Stimulated activated naive CD8-positive, alpha-beta T cell treated with anti-CD3 and anti-CD28 coated beads, Interleukin-15, amount 100 ng/mL, for 72 hours (primary cell): ENCODE measurements around the gene C4orf54.

ENCODE experiments used
- ATAC-seq: fragments of 150-1000 bp; cut with Tn5 transposase; 2 replicates; pipeline ENCODE4 v1.10.0; 2021; ENCODE audit warnings: mild to moderate bottlenecking, moderate library complexity
- DNase-seq, 2 donors: peaks; one replicate each; pipeline ENCODE4 v3.0.0; 2021 to 2022
- H3K27ac Mint-ChIP-seq, 2 donors: one replicate each; pipeline ENCODE4 v1.8.0; 2022; ENCODE audit warnings: mild to moderate bottlenecking in 2 of 2, mixed read lengths in 2 of 2, moderate library complexity in 2 of 2
- H3K27me3 Mint-ChIP-seq: one replicate; pipeline ENCODE4 v1.8.0; 2022; ENCODE audit warnings: mixed read lengths
- H3K4me1 Mint-ChIP-seq: one replicate; pipeline ENCODE4 v1.8.0; 2022; ENCODE audit warnings: mild to moderate bottlenecking, mixed read lengths
- H3K4me3 Mint-ChIP-seq, 2 donors: one replicate each; pipeline ENCODE4 v1.8.0; 2022; ENCODE audit warnings: mild to moderate bottlenecking in 2 of 2, mixed read lengths in 2 of 2, moderate library complexity in 1 of 2
- H3K9me3 Mint-ChIP-seq, 2 donors: one replicate each; pipeline ENCODE4 v1.8.0; 2022; ENCODE audit warnings: mixed read lengths in 2 of 2

The C4orf54 gene

DNA sequence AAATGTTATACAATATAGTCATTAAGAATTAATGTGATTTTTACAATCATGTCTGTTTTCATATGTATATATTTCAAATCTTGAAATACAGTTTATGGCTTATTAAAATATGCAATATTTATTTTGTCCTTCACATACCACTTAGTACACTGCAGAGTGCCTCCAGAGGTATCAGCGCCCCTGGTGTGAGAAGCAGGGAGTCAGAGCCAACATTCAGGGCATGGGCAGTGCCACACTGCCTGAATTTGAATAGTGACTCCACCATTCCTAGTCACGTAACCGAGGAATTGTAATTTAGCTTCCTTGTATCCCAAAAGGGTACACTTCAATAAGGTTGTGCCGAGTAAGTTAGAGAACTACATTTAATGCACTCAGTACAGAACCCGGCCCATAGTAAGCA, 4.3 kb upstream of the C4orf54 start:
- H3K27me3 Mint-ChIP-seq, result peaks cover 14% of the 10 kb centered on the region
- no peak for ATAC-seq
- no peak overlapping the region for H3K27ac Mint-ChIP-seq
- no peak for DNase-seq
- no peaks in the 10 kb centered on the region for H3K4me1 Mint-ChIP-seq
- H3K9me3 Mint-ChIP-seq, result no peaks in the 10 kb centered on the region
- no peak overlapping the region for H3K4me3 Mint-ChIP-seq

DNA sequence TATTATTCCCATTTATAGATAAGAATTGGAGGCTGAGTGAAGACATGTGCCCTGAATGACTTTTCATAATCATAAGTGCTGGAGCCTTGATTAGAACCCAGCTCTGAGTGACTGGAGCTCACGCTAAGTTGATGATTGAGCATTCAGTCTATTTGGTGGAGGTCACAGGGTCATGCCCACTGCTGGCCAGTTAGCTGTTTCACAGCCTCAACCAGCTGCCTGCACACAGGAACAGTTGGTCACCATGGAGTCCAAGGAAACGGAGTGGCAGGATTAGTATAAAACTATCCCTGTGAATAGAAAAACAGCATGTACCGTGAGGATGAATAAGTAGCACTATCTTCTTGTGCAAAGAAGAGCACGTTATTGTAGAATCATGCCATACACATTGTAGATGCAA, 1.0 kb upstream of the C4orf54 start:
- DNase-seq, result no peak
- no peak for ATAC-seq
- H3K27ac Mint-ChIP-seq, result no peak overlapping the region
- no peaks in the 10 kb centered on the region for H3K4me1 Mint-ChIP-seq
- H3K9me3 Mint-ChIP-seq, result no peaks in the 10 kb centered on the region
- peaks cover 9% of the 10 kb centered on the region for H3K27me3 Mint-ChIP-seq
- H3K4me3 Mint-ChIP-seq, result no peak overlapping the region

DNA sequence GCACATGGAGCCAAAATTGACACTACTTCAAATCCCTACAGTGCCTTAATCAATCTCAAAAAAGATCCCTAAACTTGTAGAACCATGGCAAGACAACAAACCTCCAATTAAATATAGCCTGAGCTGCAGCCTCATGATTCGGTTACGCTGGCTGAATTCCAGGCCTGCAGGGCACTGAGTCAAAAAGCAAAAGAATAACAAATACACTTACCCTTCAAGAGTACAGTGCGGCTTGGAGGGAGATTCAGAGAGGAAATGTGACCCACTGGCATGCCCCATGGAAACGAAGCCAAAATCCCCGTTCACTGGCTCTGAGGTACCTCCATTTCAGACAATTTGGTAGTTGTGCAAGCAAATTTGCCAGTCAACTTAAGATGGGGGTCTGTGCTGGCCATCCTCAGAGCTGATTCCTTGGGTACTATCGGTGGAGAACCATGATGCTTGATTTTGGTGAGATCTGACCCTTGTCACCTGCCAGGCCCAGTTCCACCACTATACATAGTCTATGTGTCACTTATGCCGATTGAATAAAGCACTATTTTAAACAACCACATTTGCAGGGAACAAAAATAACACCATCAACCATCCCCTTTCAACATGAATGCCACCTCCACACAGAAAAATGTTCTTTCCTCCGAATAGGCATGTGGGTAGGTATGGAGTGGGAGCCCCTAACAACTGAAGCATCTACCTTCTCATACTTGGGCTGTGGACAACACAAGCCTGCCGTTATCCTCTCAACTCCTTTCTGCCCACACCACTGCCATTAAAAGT, 2.1 kb downstream of the C4orf54 start:
- DNase-seq (no peak), ATAC-seq (no peak)
- Mint-ChIP-seq H3K4me3 (no peak overlapping the region), H3K27ac (no peak overlapping the region), H3K4me1 (no peaks in the 10 kb centered on the region), H3K9me3 (no peaks in the 10 kb centered on the region), H3K27me3 (peaks cover 7% of the 10 kb centered on the region)

DNA sequence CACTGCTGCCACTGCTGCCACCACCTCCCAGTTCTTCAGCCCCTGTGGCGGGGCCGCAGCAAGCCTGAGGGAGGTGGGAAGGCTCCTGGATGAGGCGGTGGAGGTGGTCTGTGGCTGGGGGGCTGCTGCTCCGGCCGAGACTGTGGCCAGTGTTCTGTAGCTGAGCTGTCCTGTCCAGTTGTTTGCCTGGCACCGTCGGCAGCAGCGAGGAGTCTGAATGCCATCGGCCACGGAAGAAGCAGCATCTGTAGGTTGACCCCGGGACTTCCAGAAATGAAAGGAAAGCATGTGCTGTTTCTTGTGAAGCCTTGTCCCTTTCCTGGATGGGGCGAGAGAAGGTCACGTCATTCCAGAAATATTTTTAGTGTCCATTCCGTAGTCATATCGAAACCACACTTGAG, 3.3 kb downstream of the C4orf54 start:
- DNase-seq (no peak), ATAC-seq (no peak)
- Mint-ChIP-seq H3K4me1 (no peaks in the 10 kb centered on the region), H3K9me3 (no peaks in the 10 kb centered on the region), H3K27ac (no peak overlapping the region), H3K4me3 (no peak overlapping the region), H3K27me3 (peaks cover 7% of the 10 kb centered on the region)

DNA sequence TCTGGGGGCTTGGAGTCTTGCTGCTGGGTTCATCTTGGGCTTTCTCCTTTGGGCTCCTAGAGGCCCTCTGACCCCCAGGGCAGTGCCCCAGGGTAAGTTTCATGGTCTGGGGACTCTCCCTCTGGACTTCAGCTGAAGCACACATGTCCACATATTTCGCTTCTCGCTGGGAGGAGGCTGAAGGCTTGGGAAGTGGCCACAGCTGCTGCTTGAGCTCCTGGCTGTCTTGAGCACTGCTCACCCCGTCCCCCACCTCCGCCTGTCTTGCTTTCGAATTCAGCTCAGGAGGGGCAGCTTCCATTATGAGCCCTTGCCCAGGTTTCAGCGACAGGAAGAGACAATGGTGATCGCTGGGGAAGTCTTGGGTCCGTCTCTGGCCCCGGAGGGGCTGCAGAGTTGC, 3.7 kb downstream of the C4orf54 start:
- no peak overlapping the region for H3K4me3 Mint-ChIP-seq
- DNase-seq (no peak), ATAC-seq (no peak)
- no peaks in the 10 kb centered on the region for H3K9me3 Mint-ChIP-seq
- H3K27me3 Mint-ChIP-seq, result peaks cover 7% of the 10 kb centered on the region
- H3K4me1 Mint-ChIP-seq, result no peaks in the 10 kb centered on the region
- H3K27ac Mint-ChIP-seq, result no peak overlapping the region

DNA sequence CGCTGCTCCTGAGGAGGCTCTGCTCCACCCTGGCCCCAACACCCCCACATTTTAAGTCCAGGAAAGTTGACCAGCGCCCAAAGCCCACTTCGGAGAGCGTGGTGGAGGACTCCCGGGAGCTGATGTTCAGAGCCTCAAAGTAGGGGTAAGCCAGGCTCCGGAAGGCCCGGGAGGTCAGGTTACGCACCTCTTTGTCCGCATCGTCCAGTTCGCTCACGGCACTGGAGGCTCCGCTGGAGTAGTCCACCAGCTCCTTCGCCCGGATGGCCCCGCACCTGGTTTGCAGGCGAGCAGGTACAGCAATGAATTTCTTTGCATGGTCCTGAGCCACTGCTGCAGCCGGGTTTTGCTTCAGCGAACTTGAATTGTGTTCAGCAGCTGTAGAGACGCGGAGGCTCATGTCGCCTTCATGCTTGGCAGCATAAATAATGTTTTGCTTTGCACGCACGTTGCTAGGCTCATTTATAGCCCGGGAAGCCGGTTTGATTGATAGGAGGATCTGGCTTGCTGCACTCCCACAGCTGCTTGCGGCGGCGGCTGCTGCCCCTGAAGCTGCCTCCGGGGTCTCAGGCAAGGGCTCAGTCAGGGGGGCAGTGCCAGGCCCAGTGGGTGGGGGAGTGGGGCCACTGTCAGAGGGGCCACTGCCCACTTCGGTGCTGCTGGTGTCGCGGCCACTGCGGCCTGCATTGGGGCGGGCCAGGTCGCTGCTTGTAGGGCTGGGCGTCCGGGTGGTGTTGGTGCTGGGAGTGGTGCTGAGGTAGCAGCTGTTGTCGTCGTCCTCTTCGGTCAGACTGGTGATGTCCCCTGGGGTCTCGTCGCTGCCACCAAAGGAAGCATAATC, 4.8 kb downstream of the C4orf54 start:
- DNase-seq, result no peak
- Mint-ChIP-seq H3K4me3 (no peak overlapping the region), H3K27me3 (peaks cover 7% of the 10 kb centered on the region), H3K9me3 (no peaks in the 10 kb centered on the region), H3K27ac (no peak overlapping the region), H3K4me1 (no peaks in the 10 kb centered on the region)
- no peak for ATAC-seq

DNA sequence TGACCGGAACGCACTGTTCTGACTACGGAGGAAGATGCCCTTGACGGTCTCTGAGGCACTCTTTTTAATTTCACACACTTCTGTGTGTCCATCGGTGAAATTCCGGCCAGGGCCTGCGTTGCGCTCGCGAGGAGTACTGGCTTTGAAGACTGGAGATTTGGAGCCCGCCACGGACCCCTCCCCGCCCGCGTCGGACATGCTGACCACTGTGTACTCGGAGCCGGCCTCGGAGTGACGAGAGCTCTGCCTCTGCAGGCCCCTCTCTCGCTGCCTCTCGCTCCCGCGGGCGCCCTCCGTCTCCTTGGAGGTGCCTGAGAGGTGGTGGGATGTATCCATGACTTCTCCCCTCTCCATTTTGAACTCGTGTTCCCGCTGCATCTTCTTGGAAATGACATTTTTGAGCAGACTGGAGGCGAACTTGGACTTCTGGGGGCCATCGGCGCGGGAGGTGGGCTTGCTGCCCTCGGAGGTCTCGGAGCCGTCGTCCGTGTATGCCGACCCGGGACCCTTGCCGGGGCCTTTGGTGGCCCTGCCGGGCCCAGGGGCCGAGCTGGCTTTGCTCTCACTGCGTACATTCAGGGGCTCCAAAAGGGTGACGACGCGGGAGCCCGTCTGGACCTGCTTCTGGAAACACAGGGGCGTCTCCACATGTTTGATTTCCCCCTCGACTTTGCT, 5.7 kb downstream of the C4orf54 start:
- H3K27ac Mint-ChIP-seq, result no peak overlapping the region
- no peak for ATAC-seq
- H3K4me1 Mint-ChIP-seq, result no peaks in the 10 kb centered on the region
- DNase-seq, result no peak
- H3K27me3 Mint-ChIP-seq, result peaks cover 7% of the 10 kb centered on the region
- no peak overlapping the region for H3K4me3 Mint-ChIP-seq
- no peaks in the 10 kb centered on the region for H3K9me3 Mint-ChIP-seq

DNA sequence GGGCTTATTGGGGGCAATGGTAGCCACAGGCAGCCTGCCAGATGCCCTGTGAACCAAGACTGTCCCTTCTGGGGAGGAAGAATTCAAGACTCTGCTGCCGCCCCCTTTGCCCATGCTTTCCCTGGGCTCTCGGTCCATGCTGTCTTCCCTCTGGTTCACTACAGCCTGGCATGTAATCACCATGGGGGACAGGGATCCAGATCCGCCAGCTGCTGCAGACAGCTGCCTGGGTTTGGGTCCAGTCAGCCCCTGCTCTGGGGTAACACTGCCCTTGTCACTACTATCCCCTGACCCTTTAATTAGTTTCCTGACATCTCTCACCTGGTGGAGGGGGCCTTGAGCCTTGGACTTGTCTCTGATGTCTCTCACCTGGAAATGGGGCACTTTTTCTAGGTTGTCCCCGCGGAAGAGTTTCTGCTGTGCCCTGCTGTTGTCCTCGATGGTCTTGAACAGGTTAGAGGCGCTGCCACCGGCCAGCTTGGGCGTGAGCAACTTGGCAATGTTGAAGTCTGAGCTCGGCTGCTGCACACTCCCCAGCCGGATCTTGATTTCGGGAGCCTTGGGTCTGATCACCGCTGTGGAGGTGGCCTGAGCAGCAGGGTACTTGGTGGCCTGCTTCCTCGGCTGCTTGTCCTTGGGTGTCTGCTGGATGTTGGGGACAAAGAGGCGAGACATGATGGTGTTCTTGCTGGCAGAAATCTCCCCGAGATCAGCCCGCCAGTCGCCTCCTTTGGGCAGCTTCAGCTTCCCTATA, 6.4 kb downstream of the C4orf54 start:
- DNase-seq, result no peak
- Mint-ChIP-seq H3K4me1 (no peaks in the 10 kb centered on the region), H3K4me3 (no peak overlapping the region), H3K27me3 (peaks cover 7% of the 10 kb centered on the region), H3K27ac (no peak overlapping the region), H3K9me3 (no peaks in the 10 kb centered on the region)
- no peak for ATAC-seq

DNA sequence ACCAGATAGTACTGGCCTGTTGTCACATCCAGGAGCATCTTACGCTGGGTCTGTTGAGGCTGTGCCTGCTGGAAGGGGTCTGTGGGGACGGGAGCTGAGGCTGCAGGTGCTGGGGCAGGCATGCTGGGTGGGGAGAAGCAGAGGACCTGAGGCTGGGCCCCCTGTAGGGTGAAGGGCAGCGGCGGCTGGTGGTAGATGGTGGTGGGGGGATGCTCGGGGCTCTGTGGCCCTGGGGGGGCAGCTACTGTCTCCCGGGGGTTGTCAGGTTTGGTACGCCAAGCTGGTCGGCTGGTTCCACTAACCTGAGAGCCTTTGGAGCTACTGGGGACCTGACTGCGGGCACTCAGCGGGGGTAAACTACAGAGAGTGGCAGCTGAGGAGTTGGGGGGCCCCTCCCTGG, 7.8 kb downstream of the C4orf54 start:
- Mint-ChIP-seq H3K9me3 (no peaks in the 10 kb centered on the region), H3K4me1 (no peaks in the 10 kb centered on the region), H3K27me3 (peaks cover 7% of the 10 kb centered on the region), H3K27ac (no peak overlapping the region), H3K4me3 (no peak overlapping the region)
- DNase-seq, result no peak
- ATAC-seq, result peak; percentile 37

DNA sequence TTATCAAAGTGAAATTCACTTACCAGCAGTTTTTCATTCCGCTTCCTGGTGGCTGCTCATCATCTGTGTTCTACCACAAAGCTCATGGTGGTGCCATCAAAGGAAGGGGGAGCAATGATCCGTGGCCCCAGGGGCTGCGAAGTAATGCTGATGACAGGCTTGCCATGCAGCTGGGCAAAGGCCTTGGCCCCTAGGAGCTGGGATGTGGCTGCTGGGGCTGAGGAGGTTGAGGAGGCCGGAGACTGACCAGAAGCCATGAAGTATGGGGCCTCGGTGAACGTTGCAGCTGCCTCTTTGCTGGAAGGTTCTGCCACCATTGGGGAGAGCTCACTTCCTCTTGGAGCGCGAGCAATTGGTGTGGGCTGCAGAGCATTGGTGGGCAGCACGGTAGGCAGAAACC, 8.4 kb downstream of the C4orf54 start:
- DNase-seq (no peak), ATAC-seq (peak; percentile 19)
- Mint-ChIP-seq H3K27ac (no peak overlapping the region), H3K9me3 (no peaks in the 10 kb centered on the region), H3K4me1 (no peaks in the 10 kb centered on the region), H3K4me3 (no peak overlapping the region), H3K27me3 (peaks cover 7% of the 10 kb centered on the region)

DNA sequence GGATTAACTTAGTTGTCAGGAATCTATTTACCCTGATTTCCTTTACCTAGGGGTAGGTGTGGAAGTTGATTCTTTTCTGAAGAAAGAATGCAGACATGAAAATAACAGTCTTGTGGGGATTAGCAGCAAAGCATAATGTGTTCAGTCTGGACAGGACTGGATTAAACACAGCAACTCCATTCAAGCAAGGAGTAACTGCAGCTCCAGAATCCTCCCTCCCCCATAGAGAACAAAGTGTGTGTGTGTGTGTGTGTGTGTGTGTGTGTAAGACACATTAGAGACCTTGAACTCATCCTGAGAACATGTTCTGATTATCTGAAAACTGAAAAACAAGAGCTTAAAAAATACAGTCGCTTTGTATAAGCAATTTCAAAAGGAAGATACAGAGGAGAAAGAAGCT, 9.3 kb downstream of the C4orf54 start:
- Mint-ChIP-seq H3K4me3 (no peak overlapping the region), H3K4me1 (no peaks in the 10 kb centered on the region), H3K9me3 (no peaks in the 10 kb centered on the region), H3K27me3 (peaks cover 7% of the 10 kb centered on the region), H3K27ac (no peak overlapping the region)
- ATAC-seq (no peak), DNase-seq (no peak)

DNA sequence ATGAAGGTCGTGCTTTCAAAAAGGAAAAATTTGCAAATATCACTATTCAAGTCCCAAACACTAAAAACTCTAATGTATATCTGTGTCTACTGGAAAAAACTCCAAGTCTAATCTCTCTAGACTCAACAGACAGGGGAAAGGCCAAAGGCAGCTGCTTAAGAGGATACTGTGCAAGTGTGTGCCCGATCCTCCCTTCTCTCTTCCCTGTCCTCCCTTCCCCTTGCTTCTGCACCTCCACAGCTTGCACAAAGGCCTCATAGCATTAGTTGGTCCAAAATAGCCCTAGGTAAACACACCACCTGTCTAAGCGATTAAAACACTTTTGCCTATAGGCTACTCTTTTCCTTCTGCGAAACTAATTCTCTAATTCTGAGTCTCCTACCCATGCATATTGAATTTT, 10.6 kb downstream of the C4orf54 start:
- DNase-seq (no peak), ATAC-seq (no peak)
- Mint-ChIP-seq H3K27me3 (peaks cover 7% of the 10 kb centered on the region), H3K9me3 (no peaks in the 10 kb centered on the region), H3K27ac (peak overlapping the region in 1 of 2 donors; percentile 13), H3K4me1 (no peaks in the 10 kb centered on the region), H3K4me3 (no peak overlapping the region)

DNA sequence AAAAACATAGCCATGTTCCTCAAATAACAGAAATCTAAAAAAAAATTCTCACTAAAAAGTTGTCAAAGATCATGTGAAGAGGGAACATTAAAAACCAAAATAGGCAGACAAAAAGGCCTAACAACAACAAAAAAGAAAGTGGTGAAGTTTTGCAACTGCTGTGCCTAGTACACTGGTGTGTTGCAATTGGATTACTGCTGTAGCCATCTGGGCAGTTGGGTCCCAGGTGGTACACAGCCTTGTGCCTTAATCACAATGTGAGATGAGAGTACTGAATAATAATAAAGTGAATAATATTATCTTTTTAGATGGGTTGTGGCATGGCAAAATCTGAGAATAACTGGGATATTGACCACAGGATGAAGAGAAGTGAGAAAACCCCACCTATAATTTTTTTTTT, 12.0 kb downstream of the C4orf54 start:
- no peak for ATAC-seq
- DNase-seq, result no peak
- Mint-ChIP-seq H3K4me1 (no peaks in the 10 kb centered on the region), H3K27me3 (peaks cover 2% of the 10 kb centered on the region), H3K27ac (no peak overlapping the region), H3K4me3 (no peak overlapping the region), H3K9me3 (no peaks in the 10 kb centered on the region)

DNA sequence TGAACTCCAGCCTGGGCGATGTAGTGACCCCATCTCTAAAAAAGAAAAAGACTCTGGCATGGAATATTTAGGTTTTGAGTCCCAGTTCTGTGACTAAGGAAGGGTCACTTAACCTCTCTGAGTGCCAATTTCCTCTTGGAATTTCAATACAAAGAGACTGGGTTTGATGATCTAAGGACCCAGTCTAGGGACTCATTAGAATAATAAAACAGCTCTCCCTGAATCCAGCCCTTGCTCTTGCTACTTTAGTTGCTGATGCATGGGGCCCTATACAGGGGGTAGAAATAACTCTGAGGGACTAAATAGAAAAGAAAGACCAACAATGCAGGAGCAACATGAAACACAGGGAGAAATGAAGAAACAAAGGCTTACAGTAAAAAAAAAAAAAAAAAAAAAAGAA, 12.6 kb downstream of the C4orf54 start:
- Mint-ChIP-seq H3K4me3 (no peak overlapping the region), H3K9me3 (no peaks in the 10 kb centered on the region), H3K27ac (no peak overlapping the region), H3K27me3 (peaks cover 7% of the 10 kb centered on the region), H3K4me1 (no peaks in the 10 kb centered on the region)
- ATAC-seq (no peak), DNase-seq (no peak)

DNA sequence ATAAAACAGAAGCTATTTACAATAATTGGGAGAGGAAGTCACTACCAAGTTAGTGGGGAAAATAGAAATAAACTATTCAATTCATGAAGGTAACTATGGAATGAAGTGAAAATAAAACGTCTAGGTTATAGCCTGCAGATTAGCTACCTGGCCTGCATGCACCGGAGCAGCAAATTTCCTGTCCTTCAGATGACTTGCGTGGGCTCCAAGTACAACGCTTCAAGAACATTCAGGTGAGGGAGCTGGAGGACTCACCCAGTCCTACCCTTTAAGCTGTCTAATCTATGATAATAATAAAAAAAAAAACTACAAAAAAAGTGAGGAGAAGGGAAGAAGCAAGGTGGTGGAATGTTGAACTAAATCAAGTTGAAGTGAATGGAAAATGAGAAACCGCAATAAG, 13.2 kb downstream of the C4orf54 start:
- H3K9me3 Mint-ChIP-seq, result no peaks in the 10 kb centered on the region
- no peak overlapping the region for H3K27ac Mint-ChIP-seq
- ATAC-seq, result no peak
- H3K27me3 Mint-ChIP-seq, result peaks cover 7% of the 10 kb centered on the region
- no peak for DNase-seq
- H3K4me3 Mint-ChIP-seq, result no peak overlapping the region
- H3K4me1 Mint-ChIP-seq, result no peaks in the 10 kb centered on the region
